ENCODE data around the gene SZRD1.

Gene SZRD1

GRCh38 chr1:16438516-16438915 is 71.5 kb downstream of the SZRD1 start:
- no peak for TF ChIP-seq CTCF (IDR thresholded peaks at IDR 0.05; ENCODE audit: insufficient read depth, low read length, missing control alignments)
- CTCF ChIA-PET: interaction anchor here (3.1 to 3.6 kb wide), 3 partner anchors 12 to 16 kb away, joined by 26 to 46 read pairs (median 28); no protein-coding TSS in a partner anchor
- H3K4me3 ChIP-seq (ENCODE audit: low read depth, low read length): no peak overlapping the region
- no peak for DNase-seq (ENCODE audit: low read depth, low spot score)
- POLR2A ChIA-PET: no interaction called here

GRCh38 chr1:16438924-16439323 is 71.9 kb downstream of the SZRD1 start:
- no peak for DNase-seq (ENCODE audit: low read depth, low spot score)
- ChIA-PET CTCF (interaction anchor here (1.1 to 3.6 kb wide), 11 partner anchors 8 to 76 kb away, joined by 4 to 46 read pairs (median 10); no protein-coding TSS in a partner anchor), POLR2A (no interaction called here)
- no peak for TF ChIP-seq CTCF (IDR thresholded peaks at IDR 0.05; ENCODE audit: insufficient read depth, low read length, missing control alignments)
- no peak overlapping the region for H3K4me3 ChIP-seq (ENCODE audit: low read depth, low read length)

- no peak for TF ChIP-seq CTCF (IDR thresholded peaks at IDR 0.05; ENCODE audit: insufficient read depth, low read length, missing control alignments)
- CTCF ChIA-PET: interaction anchor here (0.8 to 3.6 kb wide), 39 partner anchors 9 to 362 kb away, joined by 3 to 46 read pairs (median 5); partner anchors contain the start of gene FBXO42
- POLR2A ChIA-PET: interaction anchor here (1.0 kb wide), 1 partner anchor 18 kb away, joined by 3 read pairs; no protein-coding TSS in a partner anchor
- no peak for DNase-seq (ENCODE audit: low read depth, low spot score)
- peak overlapping the region; percentile 37 for H3K4me3 ChIP-seq (ENCODE audit: low read depth, low read length)
Observed at GRCh38 chr1:16440131-16440469, 73.1 kb downstream of the SZRD1 start.

- peak; percentile 36 for DNase-seq (ENCODE audit: low read depth, low spot score)
- ChIA-PET CTCF (interaction anchor here (0.7 to 3.6 kb wide), 41 partner anchors 9 to 366 kb away, joined by 3 to 46 read pairs (median 4); partner anchors contain the start of gene FBXO42), POLR2A (interaction anchor here (1.0 kb wide), 1 partner anchor 18 kb away, joined by 3 read pairs; no protein-coding TSS in a partner anchor)
- TF ChIP-seq CTCF (IDR thresholded peaks at IDR 0.05; ENCODE audit: insufficient read depth, low read length, missing control alignments): peak; percentile 97
- H3K4me3 ChIP-seq (ENCODE audit: low read depth, low read length): peak within 1 kb of the TSS; percentile 99
Observed at GRCh38 chr1:16440470-16441281, 73.6 kb downstream of the SZRD1 start, which contains the start of gene NECAP2. NECAP2 (plus strand) TSS chr1:16440724; CDS start chr1:16440762, 38 bp downstream.

- POLR2A ChIA-PET: no interaction called here
- TF ChIP-seq CTCF (IDR thresholded peaks at IDR 0.05; ENCODE audit: insufficient read depth, low read length, missing control alignments): no peak
- peak overlapping the region; percentile 99 for H3K4me3 ChIP-seq (ENCODE audit: low read depth, low read length)
- no peak for DNase-seq (ENCODE audit: low read depth, low spot score)
- CTCF ChIA-PET: interaction anchor here (0.7 to 3.6 kb wide), 18 partner anchors 10 to 367 kb away, joined by 3 to 46 read pairs (median 8); partner anchors contain the start of gene FBXO42
Observed at GRCh38 chr1:16441282-16441665, 74.2 kb downstream of the SZRD1 start.

- CTCF ChIA-PET: interaction anchor here (0.7 to 3.6 kb wide), 4 partner anchors 9 to 231 kb away, joined by 3 to 46 read pairs (median 4); no protein-coding TSS in a partner anchor
- no peak for TF ChIP-seq CTCF (IDR thresholded peaks at IDR 0.05; ENCODE audit: insufficient read depth, low read length, missing control alignments)
- POLR2A ChIA-PET: no interaction called here
- no peak overlapping the region; the same call in 1 of the 2 replicates for H3K4me3 ChIP-seq (ENCODE audit: low read depth, low read length)
- DNase-seq (ENCODE audit: low read depth, low spot score): no peak
Observed at GRCh38 chr1:16442265-16442664, 75.2 kb downstream of the SZRD1 start.
